GM23338 (cell line): Measurements from ENCODE around the gene SLC48A1. TPM values are rescaled to one million over a fixed set of nuclear protein-coding genes. Genes with fewer than 3 reads are reported as not detected.

ENCODE experiments used
- ATAC-seq: fragments of 200-7000 bp; cut with Tn5 transposase; 3 replicates; pipeline ENCODE4 v1.9.1; 2020
- DNase-seq: peaks from one replicate; pipeline ENCODE4 v3.0.0-alpha.2; 2015; ENCODE audit warnings: low spot score
- H2AFZ ChIP-seq: fragments of 200-600 bp; sonication (generic); 2 replicates; pipeline ENCODE4 v1.8.0; 2016; ENCODE audit warnings: antibody characterized with exemption, mild to moderate bottlenecking, moderate library complexity
- H3F3A ChIP-seq: fragments of 200-600 bp; sonication (generic); replicated peaks from 2 replicates; pipeline ENCODE4 v1.8.0; 2017; ENCODE audit warnings: antibody characterized with exemption, mixed run types, low read depth
- H3K27ac ChIP-seq: fragments of 200-600 bp; sonication (generic); 2 replicates; pipeline ENCODE4 v1.6.1; 2016; ENCODE audit warnings: low read depth
- H3K27me3 ChIP-seq: fragments of 200-600 bp; sonication (generic); 2 replicates; pipeline ENCODE4 v1.8.0; 2016; ENCODE audit warnings: mild to moderate bottlenecking, mixed run types, moderate library complexity; ENCODE audit not compliant: insufficient read depth
- H3K36me3 ChIP-seq: fragments of 200-600 bp; sonication (generic); 2 replicates; pipeline ENCODE4 v1.8.0; 2016; ENCODE audit warnings: mild to moderate bottlenecking; ENCODE audit not compliant: insufficient read depth
- H3K4me1 ChIP-seq: fragments of 200-600 bp; sonication (generic); 2 replicates; pipeline ENCODE4 v1.8.0; 2016; ENCODE audit warnings: mild to moderate bottlenecking, moderate library complexity; ENCODE audit not compliant: insufficient read depth
- H3K4me2 ChIP-seq: fragments of 200-600 bp; sonication (generic); 2 replicates; pipeline ENCODE4 v1.7.1; 2017; ENCODE audit warnings: mixed run types
- H3K4me3 ChIP-seq: fragments of 200-600 bp; sonication (generic); 2 replicates; pipeline ENCODE4 v1.6.1; 2016; ENCODE audit warnings: mixed run types
- H3K79me2 ChIP-seq: fragments of 200-600 bp; sonication (generic); replicated peaks from 2 replicates; pipeline ENCODE4 v1.8.0; 2017; ENCODE audit warnings: mild to moderate bottlenecking; ENCODE audit not compliant: insufficient read depth
- H3K9me2 ChIP-seq: fragments of 200-600 bp; sonication (generic); 2 replicates; pipeline ENCODE4 v1.8.0; 2017; ENCODE audit not compliant: insufficient read depth
- H4K20me1 ChIP-seq: fragments of 200-600 bp; sonication (generic); replicated peaks from 2 replicates; pipeline ENCODE4 v1.8.0; 2017; ENCODE audit warnings: mild to moderate bottlenecking; ENCODE audit not compliant: insufficient read depth
- H3K27ac Mint-ChIP-seq: 2 replicates; pipeline ENCODE4 v1.8.0; 2020; ENCODE audit warnings: inconsistent platforms, mild to moderate bottlenecking, moderate library complexity, mixed read lengths
- H3K27me3 Mint-ChIP-seq: 3 replicates; pipeline ENCODE4 v1.8.0; 2022; ENCODE audit warnings: low read depth, mild to moderate bottlenecking, moderate library complexity, mixed read lengths, inconsistent platforms; ENCODE audit not compliant: insufficient read depth, poor library complexity
- H3K36me3 Mint-ChIP-seq: 3 replicates; pipeline ENCODE4 v1.8.0; 2021; ENCODE audit warnings: low read depth, mild to moderate bottlenecking, inconsistent platforms, moderate library complexity, mixed read lengths
- H3K4me1 Mint-ChIP-seq: 3 replicates; pipeline ENCODE4 v1.8.0; 2020; ENCODE audit warnings: mild to moderate bottlenecking, inconsistent platforms, mixed read lengths
- H3K4me3 Mint-ChIP-seq: 3 replicates; pipeline ENCODE4 v1.8.0; 2021; ENCODE audit warnings: moderate library complexity, mild to moderate bottlenecking, inconsistent platforms, mixed read lengths
- H3K9me3 Mint-ChIP-seq: 3 replicates; pipeline ENCODE4 v1.8.0; 2020; ENCODE audit warnings: moderate library complexity, mild to moderate bottlenecking, inconsistent platforms, mixed read lengths
- CREB1 ChIP-seq: fragments of 250-450 bp; sonication (Bioruptor Pico); IDR thresholded peaks from 2 replicates; pipeline ENCODE4 v1.5.0; 2020; ENCODE audit warnings: low read depth, mild to moderate bottlenecking, moderate library complexity
- EZH2 ChIP-seq: fragments of 200-600 bp; sonication (generic); IDR thresholded peaks from one replicate; pipeline ENCODE4 v1.8.0; 2017; ENCODE audit warnings: antibody characterized with exemption, mild to moderate bottlenecking, low read depth; ENCODE audit not compliant: unreplicated experiment
- EZH2phosphoT487 ChIP-seq: fragments of 200-600 bp; sonication (generic); IDR thresholded peaks from one replicate; pipeline ENCODE4 v1.8.1; 2018; ENCODE audit warnings: antibody characterized with exemption; ENCODE audit not compliant: unreplicated experiment
- JUNB ChIP-seq: IDR thresholded peaks from one replicate; pipeline ENCODE4 v1.6.1; 2016; ENCODE audit warnings: antibody characterized with exemption; ENCODE audit not compliant: unreplicated experiment
- NANOG ChIP-seq: IDR thresholded peaks from 2 replicates; pipeline ENCODE4 v1.6.1; 2016; ENCODE audit warnings: antibody characterized with exemption, borderline replicate concordance
- STAT1 ChIP-seq: IDR thresholded peaks from one replicate; pipeline ENCODE4 v1.6.1; 2016; ENCODE audit warnings: antibody characterized with exemption; ENCODE audit not compliant: unreplicated experiment
- ZNF114 ChIP-seq: fragments of 250-450 bp; sonication (Bioruptor Pico); IDR thresholded peaks from 2 replicates; pipeline ENCODE4 v1.5.0; 2020; ENCODE audit warnings: mild to moderate bottlenecking, moderate library complexity
- ZNF331 ChIP-seq: fragments of 250-450 bp; sonication (Bioruptor Pico); IDR thresholded peaks from 2 replicates; pipeline ENCODE4 v1.5.0; 2020; ENCODE audit warnings: low read depth, mild to moderate bottlenecking, moderate library complexity
- ZNF462 ChIP-seq: fragments of 250-450 bp; sonication (Bioruptor Pico); IDR thresholded peaks from 2 replicates; pipeline ENCODE4 v1.5.0; 2020; ENCODE audit warnings: mild to moderate bottlenecking, moderate library complexity
- polyA plus RNA-seq: library from polyadenylated mRNA; unstranded; fragments of >200 nt; fragmentation: Nextera tagmentation; extraction: Ambion mirVana; gene quantifications from 2 replicates; pipeline ENCODE4 v1.2.1, GENCODE V29; 2016
- total RNA-seq: library from RNA; depleted of rRNA; stranded (reverse); fragments of >200 nt; shearing (Covaris generic); gene quantifications from 2 replicates; pipeline ENCODE4 v1.2.3, GENCODE V29; 2014
- TF ChIP-seq, protein P1 (sequence below), 2 experiments: fragments of 200-600 bp in 1 of 2; sonication (generic) in 1 of 2; conservative IDR thresholded peaks; 2 replicates each; pipeline versions ENCODE4 v1.5.1 to v1.6.1; 2016 to 2017; ENCODE audit warnings: antibody characterized with exemption in 2 of 2, low read depth in 2 of 2, mild to moderate bottlenecking in 2 of 2, moderate library complexity in 1 of 2

The SLC48A1 gene
- total and polyA plus RNA-seq, 2 experiments from 2014 or later, result 5.8 to 9.0 TPM

- Histone ChIP-seq H2AFZ (no peak overlapping the region), H3K79me2 (no peaks in the 10 kb centered on the region), H3K4me1 (peaks cover 32% of the 10 kb centered on the region), H3K36me3 (no peaks in the 10 kb centered on the region), H3F3A (peaks cover 15% of the 10 kb centered on the region), H3K27ac (no peak overlapping the region), H3K27me3 (peaks cover 17% of the 10 kb centered on the region), H3K4me3 (no peak overlapping the region), H3K4me2 (no peak overlapping the region), H4K20me1 (no peaks in the 10 kb centered on the region), H3K9me2 (no peaks in the 10 kb centered on the region)
- no peak for ATAC-seq
- H3K9me3 Mint-ChIP-seq, result no peaks in the 10 kb centered on the region
- no peak for DNase-seq
- peaks cover 14% of the 10 kb centered on the region for H3K27me3 Mint-ChIP-seq
- no peak overlapping the region for H3K27ac Mint-ChIP-seq
- peaks cover 27% of the 10 kb centered on the region for H3K4me1 Mint-ChIP-seq
- no peaks in the 10 kb centered on the region for H3K36me3 Mint-ChIP-seq
- no peak for TF ChIP-seq EZH2phosphoT487
- TF ChIP-seq EZH2, result no peak
- TF ChIP-seq ZNF462 (CRISPR knock-in tag), result no peak
- TF ChIP-seq STAT1, result no peak
- TF ChIP-seq NANOG, result no peak
- no peak overlapping the region for H3K4me3 Mint-ChIP-seq
These were observed 1.7 kb upstream of the SLC48A1 start for GRCh38 chr12:47771304-47771703.

- Histone ChIP-seq H3K4me3 (peak overlapping the region; percentile 69), H4K20me1 (no peaks in the 10 kb centered on the region)
- peaks cover 35% of the 10 kb centered on the region for H3K4me1 Mint-ChIP-seq
- TF ChIP-seq STAT1, result no peak
- no peak for TF ChIP-seq ZNF331 (CRISPR knock-in tag)
- no peak for TF ChIP-seq JUNB
- no peak for TF ChIP-seq CREB1 (CRISPR knock-in tag)
- no peak for TF ChIP-seq NANOG
- TF ChIP-seq, protein P1, sequence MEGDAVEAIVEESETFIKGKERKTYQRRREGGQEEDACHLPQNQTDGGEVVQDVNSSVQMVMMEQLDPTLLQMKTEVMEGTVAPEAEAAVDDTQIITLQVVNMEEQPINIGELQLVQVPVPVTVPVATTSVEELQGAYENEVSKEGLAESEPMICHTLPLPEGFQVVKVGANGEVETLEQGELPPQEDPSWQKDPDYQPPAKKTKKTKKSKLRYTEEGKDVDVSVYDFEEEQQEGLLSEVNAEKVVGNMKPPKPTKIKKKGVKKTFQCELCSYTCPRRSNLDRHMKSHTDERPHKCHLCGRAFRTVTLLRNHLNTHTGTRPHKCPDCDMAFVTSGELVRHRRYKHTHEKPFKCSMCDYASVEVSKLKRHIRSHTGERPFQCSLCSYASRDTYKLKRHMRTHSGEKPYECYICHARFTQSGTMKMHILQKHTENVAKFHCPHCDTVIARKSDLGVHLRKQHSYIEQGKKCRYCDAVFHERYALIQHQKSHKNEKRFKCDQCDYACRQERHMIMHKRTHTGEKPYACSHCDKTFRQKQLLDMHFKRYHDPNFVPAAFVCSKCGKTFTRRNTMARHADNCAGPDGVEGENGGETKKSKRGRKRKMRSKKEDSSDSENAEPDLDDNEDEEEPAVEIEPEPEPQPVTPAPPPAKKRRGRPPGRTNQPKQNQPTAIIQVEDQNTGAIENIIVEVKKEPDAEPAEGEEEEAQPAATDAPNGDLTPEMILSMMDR (conservative IDR thresholded peaks at IDR 0.05; ENCODE audit: low read depth in 2 of 2), result no peak
- TF ChIP-seq ZNF114, result no peak
These were observed 861 bp upstream of the SLC48A1 start for GRCh38 chr12:47772094-47772660.

More at GRCh38 chr12:47772094-47772660, 861 bp upstream of the SLC48A1 start:
- no peak overlapping the region for H3K27ac ChIP-seq
- H3F3A ChIP-seq, result peaks cover 15% of the 10 kb centered on the region
- H3K36me3 ChIP-seq, result no peaks in the 10 kb centered on the region
- no peaks in the 10 kb centered on the region for H3K79me2 ChIP-seq
- peak overlapping the region; percentile 79 for H3K4me2 ChIP-seq
- H3K9me3 Mint-ChIP-seq, result no peaks in the 10 kb centered on the region
- peaks cover 17% of the 10 kb centered on the region for H3K27me3 ChIP-seq
- H2AFZ ChIP-seq, result 0 out of 2 replicates have a peak overlapping the region, but pooled peaks have one; percentile 6
- DNase-seq (no peak), ATAC-seq (peak; percentile 6; the same call in 2 of the 3 replicates)
- no peak overlapping the region for H3K27ac Mint-ChIP-seq
- H3K36me3 Mint-ChIP-seq, result no peaks in the 10 kb centered on the region
- H3K4me3 Mint-ChIP-seq, result peak overlapping the region; percentile 72
- peaks cover 30% of the 10 kb centered on the region for H3K4me1 ChIP-seq
- H3K9me2 ChIP-seq, result no peaks in the 10 kb centered on the region
- peaks cover 14% of the 10 kb centered on the region for H3K27me3 Mint-ChIP-seq
